Eye (tissue), 1 donor: ENCODE measurements around the gene HINT2.

Source experiments
- DNase-seq: peaks from one replicate; pipeline ENCODE4 v3.0.0-alpha.2; 2015

HINT2 gene

GRCh38 chr9:35840881-35841644 lies 26.2 kb upstream of the HINT2 start:
- DNase-seq = no peak

DNA sequence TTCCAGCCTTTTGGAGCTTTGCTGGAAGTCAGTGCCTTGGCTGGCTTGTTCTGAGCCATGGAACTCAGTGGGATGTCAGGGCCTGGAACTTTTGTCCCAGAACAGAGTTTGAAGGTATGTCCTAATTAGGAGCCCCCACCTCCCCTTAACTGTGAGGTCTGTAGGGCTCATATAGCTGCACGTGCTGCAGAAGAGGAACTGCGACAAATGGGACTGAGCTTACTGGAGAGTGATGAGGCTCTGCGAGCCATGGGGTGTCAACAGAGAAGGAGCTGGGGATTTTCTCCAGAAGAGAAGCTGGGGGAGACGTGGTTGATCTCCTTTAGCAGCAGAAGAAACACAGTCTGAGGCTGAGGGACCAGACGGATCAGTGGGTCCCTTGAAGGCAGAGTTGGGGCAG lies 25.1 kb upstream of the HINT2 start:
- DNase-seq = no peak

GRCh38 chr9:35836595-35836994 lies 21.8 kb upstream of the HINT2 start:
- no peak for DNase-seq

DNA sequence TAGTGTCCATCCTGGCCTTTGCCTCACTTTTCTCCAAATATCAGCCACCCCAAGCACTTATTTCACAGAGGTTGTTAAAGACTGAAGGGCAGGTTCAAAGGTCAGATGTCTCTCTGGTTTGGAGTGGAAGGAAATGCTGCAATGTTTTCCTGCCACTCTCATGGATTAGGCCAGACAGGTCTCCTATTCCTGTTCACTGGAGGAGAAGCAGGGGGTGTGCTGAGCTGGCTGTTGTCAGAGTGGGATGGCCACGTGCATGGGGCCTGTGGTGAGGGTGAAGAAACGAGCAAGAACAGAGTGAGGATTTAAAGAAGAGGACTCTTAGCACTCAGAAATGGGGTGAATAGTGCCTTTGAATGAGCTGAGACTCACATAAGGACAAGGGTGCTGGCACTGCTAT lies 20.9 kb upstream of the HINT2 start:
- DNase-seq = peak; percentile 70

DNA sequence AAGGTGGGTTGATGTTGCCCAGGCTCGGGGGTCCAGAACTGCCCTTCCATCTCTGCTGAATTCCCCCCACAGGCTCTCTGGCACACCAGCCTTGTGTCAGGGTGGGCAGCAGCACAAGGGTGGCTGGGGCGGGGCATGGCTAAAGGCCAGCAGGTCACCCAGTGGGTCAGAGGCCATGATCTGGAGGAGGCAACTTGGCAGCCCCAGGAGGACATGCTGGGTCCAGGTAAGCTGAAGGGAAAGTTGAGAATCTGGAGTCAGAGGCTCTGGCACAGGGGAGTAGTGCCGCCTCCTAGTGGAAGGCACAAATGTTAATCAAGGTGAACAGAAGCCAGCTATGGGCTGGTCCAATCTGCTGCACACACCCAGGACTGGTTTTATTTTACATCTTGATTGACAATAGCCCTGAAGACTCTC lies 20.4 kb upstream of the HINT2 start:
- no peak for DNase-seq

GRCh38 chr9:35834260-35835215 lies 19.7 kb upstream of the HINT2 start:
- no peak for DNase-seq

GRCh38 chr9:35832814-35833213 lies 18.0 kb upstream of the HINT2 start:
- DNase-seq = no peak

DNA sequence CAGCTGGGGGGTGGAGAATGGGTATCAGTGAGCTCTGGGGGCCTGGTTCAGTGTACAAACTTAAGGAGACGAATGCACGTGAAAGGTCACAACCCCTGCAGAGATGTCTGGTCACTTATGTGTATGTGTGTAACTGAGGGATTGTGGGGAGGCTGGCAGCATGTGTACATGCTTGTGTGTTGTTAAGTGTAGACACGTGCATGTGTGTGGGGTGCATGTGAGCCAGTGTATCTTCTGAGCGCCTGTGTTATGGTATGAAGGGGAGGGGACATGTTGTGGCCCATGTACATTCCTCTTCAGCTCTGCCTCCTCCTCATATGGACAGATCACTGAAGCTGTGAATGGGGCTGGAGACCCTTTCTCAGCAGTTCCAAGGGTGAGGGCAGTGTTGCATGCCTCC lies 16.2 kb upstream of the HINT2 start:
- DNase-seq = no peak

GRCh38 chr9:35829764-35830096 lies 14.9 kb upstream of the HINT2 start:
- no peak for DNase-seq

DNA sequence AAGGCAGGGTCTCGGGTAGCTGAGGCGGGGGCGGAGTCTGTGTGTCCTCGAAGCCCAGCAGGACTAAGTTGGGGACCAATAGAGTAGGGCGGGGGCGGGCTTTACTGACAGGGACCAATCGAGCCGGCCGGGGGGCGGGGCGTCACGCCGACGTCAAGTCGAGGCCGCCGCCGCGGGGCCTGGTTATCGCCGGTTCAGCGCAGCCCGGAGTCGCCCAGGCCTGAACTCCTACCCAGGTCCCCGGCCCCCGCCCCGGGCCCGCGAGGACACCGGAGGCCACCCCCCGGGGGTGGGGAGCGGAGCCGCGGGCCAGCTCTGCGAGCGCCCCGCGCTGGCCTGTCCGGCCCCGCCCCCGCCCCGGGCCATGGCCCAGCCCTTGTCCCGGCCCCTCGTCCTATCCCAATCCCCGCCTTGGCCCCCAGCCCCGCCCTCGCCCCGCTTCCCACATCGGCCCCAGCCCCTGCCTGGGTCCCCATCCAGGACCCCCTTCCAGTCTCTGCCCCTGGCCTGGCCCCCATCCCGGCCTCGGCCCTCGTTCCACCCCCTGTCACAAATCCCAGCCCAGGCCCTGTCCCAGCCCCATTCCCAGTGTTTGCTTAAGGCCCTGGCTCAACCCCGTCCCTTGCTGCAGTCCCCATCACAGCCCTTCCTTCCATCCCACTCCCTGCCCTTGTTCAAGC lies 14.4 kb upstream of the HINT2 start, which contains the start of gene TMEM8B:
Gene TMEM8B (plus strand): TSS at position 145 of the 680 bp plus-strand sequence. CDS start 220 bp downstream, at position 365.
- DNase-seq = peak; percentile 98

DNA sequence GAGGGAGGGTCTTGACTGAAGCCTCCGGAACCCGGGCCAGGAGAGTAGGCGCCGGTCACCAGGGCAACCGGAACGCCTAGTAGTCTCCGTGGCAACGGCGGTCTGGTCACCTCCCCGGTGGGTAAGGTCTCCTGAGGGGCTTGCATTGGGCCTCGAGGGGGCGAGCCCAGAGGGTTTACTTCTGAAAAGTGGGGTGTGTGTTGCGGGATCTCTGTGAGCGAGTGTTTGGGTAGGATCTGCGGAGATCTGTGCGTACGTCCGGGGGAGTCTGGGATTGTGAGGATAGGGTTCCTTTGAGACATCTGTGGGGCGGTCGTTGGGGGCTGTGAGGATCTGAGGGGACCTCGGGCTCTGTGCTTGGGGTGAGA lies 13.9 kb upstream of the HINT2 start, which contains the start of gene FAM221B:
Gene FAM221B (minus strand): TSS at position 17 of the 368 bp plus-strand sequence. CDS start 2,571 bp downstream, outside the sequence.
- DNase-seq = no peak

GRCh38 chr9:35827486-35827885 lies 12.6 kb upstream of the HINT2 start:
- no peak for DNase-seq

GRCh38 chr9:35826071-35826701 lies 11.3 kb upstream of the HINT2 start:
- peak; percentile 82 for DNase-seq

GRCh38 chr9:35822926-35823325 lies 8.1 kb upstream of the HINT2 start:
- DNase-seq = no peak

- no peak for DNase-seq
Measured at GRCh38 chr9:35820076-35820475, 5.2 kb upstream of the HINT2 start.

- no peak for DNase-seq
Measured at GRCh38 chr9:35818341-35818740, 3.5 kb upstream of the HINT2 start.

DNA sequence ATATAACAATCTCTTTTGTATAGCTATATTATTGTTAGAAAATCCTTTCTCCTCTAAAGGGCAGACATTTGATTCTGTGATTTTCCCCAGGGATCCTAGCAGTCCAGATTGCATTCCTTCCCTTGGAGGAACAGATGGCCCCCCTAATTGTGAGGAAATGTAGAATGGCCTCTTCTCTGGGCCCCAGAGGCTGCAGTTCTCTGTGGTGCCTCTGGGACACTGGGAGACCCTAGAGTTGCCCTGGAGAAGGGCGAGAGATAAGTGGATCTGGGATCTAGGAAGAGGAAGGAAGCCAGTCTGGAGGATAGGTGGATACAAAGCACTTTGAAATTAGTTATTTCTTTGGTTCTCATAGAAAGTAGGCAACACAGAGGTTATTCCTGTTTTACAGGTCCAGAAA lies 1.9 kb upstream of the HINT2 start:
- DNase-seq = peak; percentile 42

DNA sequence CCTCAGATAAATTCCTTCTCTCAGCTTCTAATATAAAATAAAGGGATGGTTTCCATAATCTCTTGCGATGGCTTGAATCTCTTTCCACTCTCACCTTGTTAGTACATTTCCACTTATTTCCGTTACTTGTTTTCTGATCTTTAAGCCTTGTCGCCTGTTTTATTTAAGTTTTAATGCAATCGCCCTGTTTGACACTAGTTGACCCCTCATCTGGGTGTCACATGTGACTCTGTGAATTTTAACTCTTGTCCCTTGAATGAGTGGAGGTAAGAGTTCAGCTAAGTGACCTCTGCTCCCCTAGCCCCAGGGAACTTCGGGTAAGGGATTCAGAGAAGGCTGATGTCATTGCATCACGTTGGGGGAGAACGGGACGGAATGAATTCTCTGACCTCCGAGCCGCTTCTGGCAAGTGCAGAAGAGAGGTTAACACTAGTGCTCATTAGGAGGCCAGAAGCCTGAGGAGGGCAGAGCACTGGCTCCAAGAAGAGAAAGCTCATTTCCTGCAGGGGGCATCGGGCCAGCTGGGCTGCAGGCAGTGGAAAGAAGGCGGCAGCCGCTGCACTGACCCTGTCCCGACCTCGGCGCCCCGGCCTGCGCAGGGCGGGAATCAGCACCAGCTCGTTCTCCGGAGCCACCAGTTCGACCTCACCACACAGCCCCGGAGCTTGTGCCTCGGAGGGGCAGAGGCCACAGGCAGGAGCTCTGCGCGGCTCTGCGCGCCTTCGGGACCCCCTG lies 569 bp downstream of the HINT2 start:
- DNase-seq = peak; percentile 90

DNA sequence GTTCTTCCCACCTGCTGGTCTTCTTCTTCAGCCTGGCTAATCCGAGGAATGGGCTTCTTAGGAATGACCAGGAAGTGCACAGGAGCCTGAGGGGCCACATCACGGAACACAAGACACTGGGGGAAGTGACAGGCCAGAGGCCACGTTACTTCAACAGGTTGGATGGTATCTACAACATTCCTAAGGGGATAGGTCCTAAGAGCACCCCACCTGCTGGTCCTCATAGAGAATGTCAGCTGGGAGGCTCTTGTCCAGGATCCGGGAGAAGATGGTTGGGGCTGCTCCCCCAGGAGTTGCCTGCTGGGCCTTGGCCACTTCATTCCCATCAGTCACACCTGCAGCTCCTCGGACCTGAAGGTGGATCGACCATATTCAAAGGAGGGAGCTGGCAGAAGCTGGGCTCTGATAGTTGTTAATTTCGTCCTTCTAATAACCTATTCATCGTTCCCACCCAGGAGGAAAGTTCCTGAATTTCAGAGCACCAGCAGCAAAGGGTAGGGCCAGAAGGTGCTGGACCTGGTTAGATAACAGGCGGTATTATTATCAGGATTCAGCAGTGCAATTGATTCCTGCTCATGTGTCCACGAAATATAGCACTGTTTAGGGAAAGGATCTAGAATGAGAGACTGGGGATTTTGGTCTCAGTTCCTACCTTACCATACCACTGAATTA lies 1.3 kb downstream of the HINT2 start:
- no peak for DNase-seq

DNA sequence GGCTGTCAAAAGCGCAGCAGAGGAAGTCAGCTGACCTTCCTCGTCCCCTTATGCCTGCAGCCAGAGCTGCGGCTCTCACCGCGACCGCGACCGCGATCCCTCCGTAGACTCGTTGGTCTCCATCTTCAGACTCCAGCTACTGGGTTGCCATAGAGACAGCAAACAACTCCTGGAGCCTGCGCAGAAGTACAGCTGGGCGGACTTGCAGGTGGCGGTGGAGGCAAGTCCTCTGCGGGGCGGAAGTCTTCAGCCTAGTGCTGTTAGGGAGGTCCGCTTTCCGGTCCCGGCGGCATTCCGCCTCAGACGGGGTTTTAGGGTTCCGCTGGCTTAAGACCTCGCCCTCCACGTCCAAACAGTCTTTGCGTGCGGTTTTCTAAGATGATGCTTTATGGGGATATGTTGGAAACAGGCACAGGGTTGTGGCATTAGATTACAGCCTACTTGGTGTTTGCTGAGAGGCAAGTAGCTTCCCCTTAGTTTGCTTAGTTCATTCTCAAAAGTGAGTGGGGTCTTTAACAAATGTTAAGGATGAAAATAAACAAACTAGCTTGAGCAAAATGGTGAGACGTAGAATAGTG lies 2.7 kb downstream of the HINT2 start, which contains the start of gene SPAG8:
Gene SPAG8 (minus strand): TSS at position 238 of the 578 bp plus-strand sequence. CDS start 115 bp downstream, at position 123.
- DNase-seq = peak; percentile 96
